DND-41 (cell line): Measurements from ENCODE around the gene JSRP1.

Experiments used
- ATAC-seq: fragments of 200-7000 bp; cut with Tn5 transposase; 3 replicates; pipeline ENCODE4 v1.9.1; 2021; ENCODE audit warnings: low read depth; ENCODE audit not compliant: insufficient read depth
- DNase-seq: peaks from one replicate; pipeline ENCODE4 v3.0.0-alpha.2; 2020
- H2AFZ ChIP-seq: 2 replicates; pipeline ENCODE4 v1.6.0; 2012; ENCODE audit warnings: low read depth, low read length
- H3K27ac ChIP-seq: 2 replicates; pipeline ENCODE4 v1.5.1; 2012; ENCODE audit warnings: low read length, inconsistent platforms
- H3K27me3 ChIP-seq: fragments of 200-600 bp; sonication (generic); 2 replicates; pipeline ENCODE4 v1.6.0; 2012; ENCODE audit warnings: low read length, mild to moderate bottlenecking, inconsistent platforms; ENCODE audit not compliant: insufficient read depth, poor library complexity
- H3K36me3 ChIP-seq: 2 replicates; pipeline ENCODE4 v1.5.1; 2012; ENCODE audit warnings: low read length, inconsistent platforms; ENCODE audit not compliant: insufficient read depth
- H3K4me1 ChIP-seq: 2 replicates; pipeline ENCODE4 v1.5.1; 2012; ENCODE audit warnings: mild to moderate bottlenecking, low read length; ENCODE audit not compliant: insufficient read depth
- H3K4me2 ChIP-seq: 2 replicates; pipeline ENCODE4 v1.6.0; 2012; ENCODE audit warnings: mild to moderate bottlenecking, moderate library complexity, low read length, inconsistent platforms; ENCODE audit not compliant: insufficient read depth
- H3K4me3 ChIP-seq, 2 experiments: fragments of 200-600 bp in 1 of 2; shearing (Covaris generic) in 1 of 2; 2 replicates each; pipeline ENCODE4 v1.5.1; 2012 to 2016; ENCODE audit warnings: inconsistent platforms in 2 of 2, low read length in 2 of 2, mild to moderate bottlenecking in 2 of 2, low read depth in 1 of 2, moderate library complexity in 1 of 2
- H3K79me2 ChIP-seq: 2 replicates; pipeline ENCODE4 v1.6.0; 2012; ENCODE audit warnings: low read length, inconsistent platforms; ENCODE audit not compliant: insufficient read depth
- H3K9ac ChIP-seq: 2 replicates; pipeline ENCODE4 v1.6.0; 2012; ENCODE audit warnings: low read depth, mild to moderate bottlenecking, inconsistent platforms, low read length, moderate library complexity
- H3K9me3 ChIP-seq: 2 replicates; pipeline ENCODE4 v1.5.1; 2012; ENCODE audit warnings: low read length, moderate library complexity, mild to moderate bottlenecking, inconsistent platforms; ENCODE audit not compliant: insufficient read depth, severe bottlenecking
- H4K20me1 ChIP-seq: 2 replicates; pipeline ENCODE4 v1.6.0; 2012; ENCODE audit warnings: low read length; ENCODE audit not compliant: insufficient read depth
- CTCF ChIP-seq: IDR thresholded peaks from 2 replicates; pipeline ENCODE4 v1.5.1; 2012; ENCODE audit warnings: borderline replicate concordance, low read length, moderate library complexity, mild to moderate bottlenecking; ENCODE audit not compliant: poor library complexity, severe bottlenecking; ENCODE audit errors: extremely low read depth
- EZH2 ChIP-seq: IDR thresholded peaks from 3 replicates; pipeline ENCODE4 v1.6.1; 2012; ENCODE audit warnings: borderline replicate concordance, low read depth, mild to moderate bottlenecking, moderate library complexity, low read length, inconsistent platforms; ENCODE audit not compliant: severe bottlenecking

The JSRP1 gene

GRCh38 chr19:2243274-2244124 is 12.7 kb downstream of the JSRP1 start:
- no peaks in the 10 kb centered on the region for H3K9me3 ChIP-seq
- no peak for TF ChIP-seq EZH2
- no peak for TF ChIP-seq CTCF
- no peak for DNase-seq
- peaks cover 35% of the 10 kb centered on the region for H3K4me1 ChIP-seq
- H3K4me3 ChIP-seq: no peak overlapping the region
- H3K27ac ChIP-seq: no peak overlapping the region
- H2AFZ ChIP-seq: no peak overlapping the region
- no peaks in the 10 kb centered on the region for H3K27me3 ChIP-seq
- ATAC-seq: no peak
- H3K36me3 ChIP-seq: peaks cover 91% of the 10 kb centered on the region
- peaks cover 90% of the 10 kb centered on the region for H4K20me1 ChIP-seq
- peaks cover 79% of the 10 kb centered on the region for H3K79me2 ChIP-seq
- no peak overlapping the region for H3K9ac ChIP-seq
- H3K4me2 ChIP-seq: no peak overlapping the region

DNA sequence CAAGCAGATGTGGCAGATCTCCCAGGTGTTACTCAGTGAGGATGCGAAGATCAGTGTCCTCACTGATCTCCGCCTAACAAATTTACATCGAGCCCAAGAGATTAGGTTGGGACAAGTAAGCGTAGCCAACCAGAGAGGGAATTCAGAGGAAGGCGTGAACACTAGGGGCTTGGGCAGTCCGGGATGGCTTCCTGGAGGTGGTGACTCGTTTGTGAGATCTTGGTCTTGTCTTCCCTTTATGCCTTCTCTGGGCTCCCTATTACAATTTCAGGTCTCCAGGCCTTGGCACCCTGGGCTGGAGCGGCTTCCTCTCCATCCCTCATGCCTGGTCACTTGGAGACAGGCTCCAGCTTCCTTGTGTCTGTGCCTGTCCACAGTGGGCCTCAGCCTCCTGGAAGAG is 13.4 kb downstream of the JSRP1 start:
- H3K4me2 ChIP-seq: no peak overlapping the region
- peaks cover 91% of the 10 kb centered on the region for H3K36me3 ChIP-seq
- H3K9ac ChIP-seq: no peak overlapping the region
- no peaks in the 10 kb centered on the region for H3K9me3 ChIP-seq
- TF ChIP-seq EZH2 (no peak), CTCF (no peak)
- DNase-seq (no peak), ATAC-seq (no peak)
- peaks cover 93% of the 10 kb centered on the region for H4K20me1 ChIP-seq
- H3K27me3 ChIP-seq: no peaks in the 10 kb centered on the region
- H3K27ac ChIP-seq: no peak overlapping the region
- H2AFZ ChIP-seq: no peak overlapping the region
- peaks cover 42% of the 10 kb centered on the region for H3K4me1 ChIP-seq
- H3K79me2 ChIP-seq: peaks cover 86% of the 10 kb centered on the region
- no peak overlapping the region for H3K4me3 ChIP-seq

- H4K20me1 ChIP-seq: peaks cover 94% of the 10 kb centered on the region
- peaks cover 93% of the 10 kb centered on the region for H3K79me2 ChIP-seq
- peak overlapping the region; percentile 82; the same call in 1 of the 2 replicates for H3K4me2 ChIP-seq
- DNase-seq (no peak), ATAC-seq (no peak)
- peaks cover 91% of the 10 kb centered on the region for H3K36me3 ChIP-seq
- H3K27ac ChIP-seq: 0 out of 2 replicates have a peak overlapping the region, but pooled peaks have one; percentile 27
- no peak overlapping the region for H3K9ac ChIP-seq
- no peaks in the 10 kb centered on the region for H3K9me3 ChIP-seq
- peaks cover 47% of the 10 kb centered on the region for H3K4me1 ChIP-seq
- TF ChIP-seq EZH2 (no peak), CTCF (no peak)
- H3K4me3 ChIP-seq: no peak overlapping the region
- H3K27me3 ChIP-seq: no peaks in the 10 kb centered on the region
- H2AFZ ChIP-seq: no peak overlapping the region
Measured at GRCh38 chr19:2242092-2242537, 14.1 kb downstream of the JSRP1 start.
